RWPE1 (cell line): ENCODE data around the gene GTPBP2.
A peak's percentile ranks its signal among the peaks of the same experiment; 100 is the strongest.

Source experiments
- CTCF ChIA-PET: fragments of 350-600 bp; sonication (Branson Sonifier 250); formaldehyde crosslinking; extraction: SDS; loops from one replicate; lab custom pipeline; 2021; lab: Yijun Ruan, JAX
- POLR2A ChIA-PET: fragments of 400-600 bp; formaldehyde crosslinking; extraction: SDS; loops from one replicate; lab custom pipeline; 2020; ENCODE audit warnings: antibody characterized with exemption; ENCODE audit not compliant: low non-redundant PET; lab: Yijun Ruan, JAX
- DNase-seq: peaks from one replicate; pipeline ENCODE4 v3.0.0; 2012; ENCODE audit warnings: low spot score
- H3K27ac ChIP-seq: fragments of 450-650 bp; 2 replicates; pipeline ENCODE4 v1.5.1; 2017
- CTCF ChIP-seq: fragments of 450-650 bp; conservative IDR thresholded peaks from 2 replicates; pipeline ENCODE4 v1.5.1; 2017; ENCODE audit warnings: low read depth, mild to moderate bottlenecking

Gene GTPBP2

GRCh38 chr6:43625393-43625992 lies 3.6 kb downstream of the GTPBP2 start:
- H3K27ac ChIP-seq: peak overlapping the region; percentile 99
- DNase-seq: no peak
- POLR2A ChIA-PET: no interaction called here
- CTCF ChIA-PET: no interaction called here
- no peak for TF ChIP-seq CTCF

GRCh38 chr6:43624786-43625288 lies 4.2 kb downstream of the GTPBP2 start:
- ChIA-PET POLR2A (no interaction called here), CTCF (interaction anchor here (1.1 kb wide), 1 partner anchor 42 kb away, joined by 4 read pairs; no protein-coding TSS in a partner anchor)
- no peak for DNase-seq
- TF ChIP-seq CTCF: no peak
- peak overlapping the region; percentile 6 for H3K27ac ChIP-seq

- CTCF ChIA-PET: interaction anchor here (1.1 kb wide), 1 partner anchor 43 kb away, joined by 4 read pairs; no protein-coding TSS in a partner anchor
- POLR2A ChIA-PET: no interaction called here
- no peak for DNase-seq
- H3K27ac ChIP-seq: peak overlapping the region; percentile 6
- TF ChIP-seq CTCF: no peak
Measured at GRCh38 chr6:43623880-43624785, 4.9 kb downstream of the GTPBP2 start.

- DNase-seq: no peak
- peak overlapping the region; percentile 3 for H3K27ac ChIP-seq
- ChIA-PET CTCF (no interaction called here), POLR2A (no interaction called here)
- no peak for TF ChIP-seq CTCF
Measured at GRCh38 chr6:43622541-43622940, 6.5 kb downstream of the GTPBP2 start.

- CTCF ChIA-PET: interaction anchor here (2.3 kb wide), 1 partner anchor 14 kb away, joined by 9 read pairs; no protein-coding TSS in a partner anchor
- H3K27ac ChIP-seq: peak overlapping the region; percentile 52
- DNase-seq: no peak
- POLR2A ChIA-PET: no interaction called here
- TF ChIP-seq CTCF: no peak
Measured at GRCh38 chr6:43621836-43622180, 7.3 kb downstream of the GTPBP2 start.

GRCh38 chr6:43621078-43621835 lies 7.8 kb downstream of the GTPBP2 start:
- no peak for DNase-seq
- peak overlapping the region; percentile 52 for H3K27ac ChIP-seq
- POLR2A ChIA-PET: no interaction called here
- no peak for TF ChIP-seq CTCF
- CTCF ChIA-PET: interaction anchor here (0.7 to 2.3 kb wide), 2 partner anchors 13 to 131 kb away, joined by 3 to 9 read pairs; no protein-coding TSS in a partner anchor
